ENCODE measurements around the gene TUBGCP3.
"Not testable (repeated sequence)": the region's sequence is repeated elsewhere in the genome, so short reads cannot be mapped to it uniquely, and the experiment has no call there.

Gene TUBGCP3

GRCh38 chr13:112531263-112531794 lies 56.6 kb downstream of the TUBGCP3 start:
- in situ Hi-C loops (cut with HindIII; ENCODE audit: low sequenced_read_pairs): no loop called here

- in situ Hi-C loops (cut with HindIII; ENCODE audit: low sequenced_read_pairs): no loop called here
Observed at GRCh38 chr13:112530861-112531260, 57.1 kb downstream of the TUBGCP3 start.

GRCh38 chr13:112529216-112529615 lies 58.7 kb downstream of the TUBGCP3 start:
- in situ Hi-C loops (cut with HindIII; ENCODE audit: low sequenced_read_pairs): no loop called here

- in situ Hi-C loops (cut with HindIII; ENCODE audit: low sequenced_read_pairs): no loop called here
Observed at GRCh38 chr13:112526146-112526853, 61.7 kb downstream of the TUBGCP3 start.

GRCh38 chr13:112525356-112525945 lies 62.5 kb downstream of the TUBGCP3 start:
- in situ Hi-C loops (cut with HindIII; ENCODE audit: low sequenced_read_pairs): no loop called here

- in situ Hi-C loops (cut with HindIII; ENCODE audit: low sequenced_read_pairs): no loop called here
Observed at GRCh38 chr13:112522578-112522977, 65.4 kb downstream of the TUBGCP3 start.

- in situ Hi-C loops (cut with HindIII; ENCODE audit: low sequenced_read_pairs): no loop called here
Observed at GRCh38 chr13:112521073-112521685, 66.8 kb downstream of the TUBGCP3 start.

- in situ Hi-C loops (cut with HindIII; ENCODE audit: low sequenced_read_pairs): no loop called here
Observed at GRCh38 chr13:112519517-112520060, 68.4 kb downstream of the TUBGCP3 start.

GRCh38 chr13:112516218-112516617 lies 71.7 kb downstream of the TUBGCP3 start:
- in situ Hi-C loops (cut with HindIII; ENCODE audit: low sequenced_read_pairs): no loop called here

GRCh38 chr13:112513761-112514160 lies 74.2 kb downstream of the TUBGCP3 start:
- in situ Hi-C loops (cut with HindIII; ENCODE audit: low sequenced_read_pairs): no loop called here

- in situ Hi-C loops (cut with HindIII; ENCODE audit: low sequenced_read_pairs): no loop called here
Observed at GRCh38 chr13:112510987-112511685, 76.8 kb downstream of the TUBGCP3 start.

GRCh38 chr13:112510002-112510780 lies 77.8 kb downstream of the TUBGCP3 start:
- in situ Hi-C loops (cut with HindIII; ENCODE audit: low sequenced_read_pairs): no loop called here

- in situ Hi-C loops (cut with HindIII; ENCODE audit: low sequenced_read_pairs): no loop called here
Observed at GRCh38 chr13:112509190-112509589, 78.8 kb downstream of the TUBGCP3 start.

- in situ Hi-C loops (cut with HindIII; ENCODE audit: low sequenced_read_pairs): no loop called here
Observed at GRCh38 chr13:112506046-112506445, 81.9 kb downstream of the TUBGCP3 start.

GRCh38 chr13:112496166-112496565 lies 91.8 kb downstream of the TUBGCP3 start:
- in situ Hi-C loops (cut with HindIII; ENCODE audit: low sequenced_read_pairs): no loop called here

GRCh38 chr13:112495465-112495864 lies 92.5 kb downstream of the TUBGCP3 start:
- in situ Hi-C loops (cut with HindIII; ENCODE audit: low sequenced_read_pairs): no loop called here

- in situ Hi-C loops (cut with HindIII; ENCODE audit: low sequenced_read_pairs): no loop called here
Observed at GRCh38 chr13:112489199-112489598, 98.8 kb downstream of the TUBGCP3 start.

- in situ Hi-C loops (cut with HindIII; ENCODE audit: low sequenced_read_pairs): not testable (repeated sequence)
Observed at GRCh38 chr13:112488343-112489050, 99.5 kb downstream of the TUBGCP3 start.

GRCh38 chr13:112487127-112487517 lies 100.8 kb downstream of the TUBGCP3 start:
- in situ Hi-C loops (cut with HindIII; ENCODE audit: low sequenced_read_pairs): no loop called here
